HG03432 (cell line): ENCODE data around the gene MAPKAP1.
A peak's percentile ranks its signal among the peaks of the same experiment; 100 is the strongest.
"Not testable (repeated sequence)": the region's sequence is repeated elsewhere in the genome, so short reads cannot be mapped to it uniquely, and the experiment has no call there.

Experiments used
- ATAC-seq: cut with Tn5 transposase; IDR thresholded peaks from one replicate; pipeline ENCODE4 v1.9.1; 2021; ENCODE audit warnings: mild to moderate bottlenecking, moderate library complexity; ENCODE audit not compliant: unreplicated experiment

MAPKAP1 gene

DNA sequence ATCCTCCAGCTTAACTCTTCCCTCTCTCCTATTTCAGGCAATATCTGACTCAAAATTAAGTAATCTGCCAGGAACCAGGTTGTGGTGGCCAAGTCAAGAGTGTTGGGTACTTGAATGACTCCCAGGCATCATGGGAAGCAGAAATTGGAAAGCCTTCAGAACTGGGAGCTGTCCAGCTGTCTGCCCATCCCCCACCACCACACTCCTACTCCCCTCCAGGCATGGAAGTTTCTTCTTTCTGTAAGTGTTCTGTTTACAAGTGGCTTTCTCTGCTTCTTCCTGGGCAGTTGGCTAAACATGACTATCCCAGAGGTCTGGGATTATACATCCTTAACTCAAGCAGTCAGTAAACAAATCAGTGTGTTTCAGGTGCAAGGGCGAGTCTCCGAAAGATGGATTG lies 25.6 kb upstream of the MAPKAP1 start:
- ATAC-seq = no peak

DNA sequence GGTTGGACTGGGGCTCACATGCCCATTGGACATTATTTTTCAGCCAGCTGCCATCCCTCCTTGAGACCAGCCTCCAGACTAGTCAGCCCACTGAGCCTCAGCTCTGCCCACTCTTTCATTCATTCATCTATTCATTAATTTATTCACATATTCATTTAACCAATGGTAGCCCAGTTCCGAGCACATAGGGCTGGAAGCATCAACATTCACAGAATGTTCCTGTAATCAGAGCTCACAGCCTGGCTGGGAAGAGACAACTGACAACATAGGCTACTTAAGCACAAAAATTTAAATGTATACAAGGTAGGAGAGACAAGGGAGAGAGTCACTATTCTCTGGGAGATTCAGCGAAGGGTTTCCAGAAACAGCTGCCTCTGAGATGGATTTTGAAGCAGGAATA lies 23.2 kb upstream of the MAPKAP1 start:
- ATAC-seq = no peak

DNA sequence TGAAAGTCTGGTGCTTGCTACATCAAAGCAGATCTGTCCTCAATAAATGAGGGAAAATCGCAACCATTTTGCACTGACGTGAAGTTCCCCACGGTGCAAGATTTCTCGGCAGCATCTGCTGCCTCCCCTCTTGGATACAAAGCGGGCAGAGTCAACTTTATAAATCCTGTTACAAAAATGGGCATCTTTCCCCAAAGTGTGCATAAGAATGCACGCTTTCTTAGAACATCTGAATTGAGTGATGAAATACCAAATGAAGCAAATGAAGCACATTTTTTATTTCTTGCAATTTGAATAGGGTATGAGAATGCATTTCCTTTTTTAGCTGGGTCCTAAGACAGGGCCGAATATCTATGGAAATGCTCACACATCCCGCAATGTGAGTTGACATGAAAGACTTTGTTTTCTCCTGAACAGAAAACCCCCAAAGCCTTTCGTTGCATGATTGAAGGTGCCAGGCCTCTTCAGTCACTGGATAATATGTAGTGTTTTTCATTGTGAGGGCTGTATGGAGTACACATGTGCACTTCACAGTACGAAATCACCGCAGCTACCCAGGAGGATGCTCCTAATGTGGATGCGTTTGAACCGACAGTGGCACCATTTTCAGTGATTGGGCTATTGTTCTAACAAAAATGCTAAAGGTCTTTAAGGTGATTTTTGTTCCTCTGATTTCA lies 19.6 kb upstream of the MAPKAP1 start:
- ATAC-seq = no peak

DNA sequence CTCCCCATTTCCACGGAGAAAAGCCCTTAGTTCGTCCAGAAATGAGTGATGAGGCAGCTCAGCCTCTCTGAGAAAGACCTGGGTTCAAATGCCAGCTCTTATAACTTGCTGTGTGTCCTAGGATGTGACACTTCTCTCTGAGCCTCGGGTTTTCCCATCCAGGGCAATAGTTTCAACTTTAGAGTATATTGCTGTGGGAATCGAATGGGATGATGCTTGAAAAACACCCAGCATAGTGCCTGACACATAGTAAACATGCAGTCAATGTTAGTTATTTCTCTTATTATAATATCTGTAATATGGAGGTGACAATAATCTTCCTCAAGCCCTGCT lies 430 bp upstream of the MAPKAP1 start:
- ATAC-seq = peak; percentile 19

DNA sequence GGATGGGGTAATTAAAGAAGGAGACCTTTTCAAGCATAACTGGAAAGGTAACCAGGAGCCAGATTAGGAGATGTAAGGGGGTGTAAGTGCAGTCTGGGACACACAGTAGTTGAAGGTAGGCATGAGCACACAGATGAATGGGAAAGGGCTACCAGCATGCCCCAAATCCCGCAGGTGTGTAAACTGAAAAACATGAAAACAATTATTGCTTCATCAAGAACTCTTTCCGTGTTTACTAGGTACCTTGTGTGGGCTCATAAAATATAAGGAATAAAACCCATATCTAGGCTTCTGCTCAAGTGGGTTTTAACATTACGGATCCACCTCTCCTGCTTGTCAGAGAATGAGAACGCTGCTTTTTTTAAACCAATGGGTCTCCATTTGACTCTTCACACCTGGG lies 1.1 kb downstream of the MAPKAP1 start:
- no peak for ATAC-seq

DNA sequence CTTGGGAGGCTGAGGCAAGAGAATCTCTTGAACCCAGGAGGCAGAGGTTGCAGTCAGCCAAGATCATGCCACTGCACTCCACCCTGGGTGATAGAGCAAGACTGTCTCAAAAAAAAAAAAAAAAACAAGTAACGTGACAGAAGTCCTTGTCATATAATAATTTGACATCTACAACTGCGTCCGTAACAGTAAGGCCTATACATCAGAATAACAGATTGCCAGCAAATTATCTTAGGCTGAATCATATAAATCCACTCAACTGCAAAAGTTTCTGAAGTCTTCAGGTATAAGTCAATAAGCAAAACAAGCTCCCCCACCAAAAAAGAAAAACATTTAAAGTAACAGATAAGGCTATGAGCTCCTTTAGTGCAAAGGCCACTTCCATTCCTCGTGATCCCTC lies 3.3 kb downstream of the MAPKAP1 start:
- ATAC-seq = no peak

DNA sequence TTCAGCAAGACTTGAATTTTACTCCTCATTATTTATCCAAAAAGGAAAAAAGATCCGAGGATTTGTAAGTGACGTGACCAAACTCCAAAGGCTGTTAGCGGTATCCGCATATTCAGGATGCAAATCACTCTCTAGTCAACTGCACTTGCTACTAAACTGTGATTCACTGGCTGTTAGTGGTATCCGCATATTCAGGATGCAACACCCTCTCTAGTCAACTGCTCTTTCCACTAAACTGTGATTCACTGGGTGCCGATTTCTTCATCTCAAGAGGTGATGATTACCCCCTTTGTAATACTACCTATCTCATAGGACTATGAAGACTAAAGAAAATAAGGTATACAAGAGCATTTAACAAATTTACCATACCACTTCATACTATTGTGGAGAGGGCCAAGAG lies 5.7 kb downstream of the MAPKAP1 start:
- no peak for ATAC-seq

DNA sequence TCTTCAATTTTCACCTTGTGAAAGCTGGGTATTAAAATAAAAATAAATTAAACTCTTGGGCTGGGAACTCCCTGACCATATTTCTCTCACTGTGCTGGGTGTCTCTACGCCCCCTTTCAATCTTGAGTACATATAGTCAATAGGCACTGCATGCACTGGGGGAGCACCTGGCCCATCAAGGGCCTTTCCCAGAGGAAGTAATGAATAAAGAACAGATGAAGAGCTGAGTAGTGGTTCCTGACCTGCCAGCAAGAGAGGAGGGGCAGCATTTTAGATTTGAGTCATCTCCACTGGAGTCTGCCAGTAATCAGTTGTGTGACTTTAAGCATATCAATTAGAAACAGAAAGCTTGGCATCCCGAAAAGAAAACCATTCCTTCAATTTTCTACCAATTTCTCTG lies 6.2 kb downstream of the MAPKAP1 start:
- peak; percentile 92 for ATAC-seq

DNA sequence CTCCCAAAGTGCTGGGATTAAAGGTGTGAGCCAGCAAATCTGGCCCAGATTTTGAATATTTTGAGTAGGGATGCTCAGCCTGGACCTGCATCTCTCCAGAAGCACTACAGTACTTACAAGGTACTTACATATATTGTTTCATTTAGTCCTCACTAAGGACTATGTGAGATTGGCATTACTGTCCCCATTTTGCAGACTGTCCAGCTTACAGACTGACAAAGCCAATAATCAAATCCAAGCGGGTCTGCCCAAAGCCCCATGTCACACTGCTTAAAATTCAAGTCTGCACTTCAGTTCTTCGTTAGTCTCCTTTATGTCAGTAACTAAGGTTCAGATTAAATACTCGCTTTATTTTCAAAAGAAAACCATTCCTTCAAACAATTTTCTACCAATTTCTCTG lies 7.1 kb downstream of the MAPKAP1 start:
- no peak for ATAC-seq

DNA sequence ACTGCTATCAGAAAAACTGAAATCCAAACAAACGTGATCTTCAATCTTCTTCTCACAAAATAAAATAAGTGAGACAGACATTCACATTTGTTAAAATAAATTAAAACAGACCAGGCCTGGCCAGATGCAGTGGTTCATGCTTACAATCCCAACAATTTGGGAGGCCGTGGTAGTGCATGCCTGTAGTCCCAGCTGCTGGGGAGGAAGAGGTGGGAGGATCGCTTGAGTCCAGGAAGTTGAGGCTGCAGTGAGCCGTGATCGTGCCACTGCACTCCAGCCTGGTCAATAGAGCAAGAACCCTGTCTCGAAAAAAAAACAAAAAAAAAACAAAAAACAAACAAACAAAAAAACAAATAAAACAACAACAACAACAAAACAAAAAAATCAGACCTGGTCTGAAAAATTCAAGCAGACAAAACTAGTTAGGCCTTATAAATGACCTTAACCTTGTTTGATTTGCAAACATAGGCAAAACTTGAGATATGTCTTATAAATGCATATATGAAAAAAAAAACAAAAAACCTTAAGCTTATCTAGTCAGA lies 10.8 kb downstream of the MAPKAP1 start:
- no peak for ATAC-seq

DNA sequence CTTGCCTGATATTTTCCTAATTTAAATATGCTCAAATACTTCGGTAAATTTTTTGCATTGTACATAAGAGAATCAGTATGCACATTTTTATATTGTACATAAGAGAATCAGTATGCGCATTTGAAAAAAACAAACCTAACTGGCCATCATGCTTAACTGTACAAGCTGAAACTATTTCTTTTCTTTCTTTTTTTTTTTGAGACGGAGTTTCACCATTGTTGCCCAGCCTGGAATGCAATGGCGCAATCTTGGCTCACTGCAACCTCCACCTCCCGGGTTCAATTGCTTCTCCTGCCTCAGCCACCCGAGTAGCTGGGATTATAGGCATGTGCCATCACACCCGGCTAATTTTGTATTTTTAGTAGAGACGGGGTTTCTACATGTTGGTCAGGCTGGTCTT lies 11.5 kb downstream of the MAPKAP1 start:
- ATAC-seq = not testable (repeated sequence)

DNA sequence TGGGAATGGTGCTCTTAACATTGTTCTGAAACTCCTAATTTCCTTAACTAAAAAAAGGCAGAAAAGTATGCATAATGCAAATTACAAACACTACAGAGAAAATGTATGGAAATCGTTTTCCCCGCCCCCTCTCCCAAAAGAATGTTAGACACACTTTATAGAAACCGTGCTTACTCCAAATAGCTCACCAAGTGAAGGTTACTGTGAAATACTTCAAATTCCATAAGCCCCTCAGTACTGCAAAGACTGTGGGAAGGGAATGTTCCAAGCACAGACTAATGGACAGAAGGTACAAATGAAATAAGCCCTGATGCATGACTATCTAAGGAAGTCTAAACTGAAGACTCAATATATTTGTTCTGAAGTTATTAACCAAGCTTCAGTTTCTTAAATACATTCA lies 12.5 kb downstream of the MAPKAP1 start:
- ATAC-seq = no peak

DNA sequence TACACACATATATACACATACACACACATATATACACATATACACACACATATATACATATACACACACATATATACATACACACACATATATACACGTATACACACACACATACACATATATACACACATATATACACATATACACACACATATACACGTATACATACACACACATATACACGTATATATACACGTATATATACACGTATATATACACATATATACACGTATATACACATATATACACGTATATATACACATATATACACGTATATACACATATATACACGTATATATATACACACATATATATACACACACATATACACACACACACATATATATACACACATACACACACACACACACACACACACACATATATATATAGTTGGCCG lies 13.5 kb downstream of the MAPKAP1 start:
- not testable (repeated sequence) for ATAC-seq

DNA sequence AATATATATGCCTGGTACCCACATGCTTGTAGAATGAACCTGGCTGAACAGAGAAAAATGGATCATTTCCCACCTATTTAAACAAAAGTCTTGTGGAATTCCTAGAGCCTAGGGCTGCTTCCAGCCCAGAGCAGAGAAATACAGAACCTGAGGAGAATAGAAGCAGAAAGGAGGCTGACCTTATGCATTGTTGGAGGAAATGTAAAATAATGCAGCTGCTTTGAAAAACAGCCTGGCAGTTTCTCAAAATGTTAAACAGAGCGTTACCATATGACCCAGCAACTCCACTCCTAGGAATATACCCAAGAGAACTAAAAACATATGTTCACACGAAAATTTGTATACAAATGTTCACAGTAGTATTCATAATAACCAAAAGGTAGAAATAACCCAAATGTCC lies 15.1 kb downstream of the MAPKAP1 start:
- no peak for ATAC-seq

DNA sequence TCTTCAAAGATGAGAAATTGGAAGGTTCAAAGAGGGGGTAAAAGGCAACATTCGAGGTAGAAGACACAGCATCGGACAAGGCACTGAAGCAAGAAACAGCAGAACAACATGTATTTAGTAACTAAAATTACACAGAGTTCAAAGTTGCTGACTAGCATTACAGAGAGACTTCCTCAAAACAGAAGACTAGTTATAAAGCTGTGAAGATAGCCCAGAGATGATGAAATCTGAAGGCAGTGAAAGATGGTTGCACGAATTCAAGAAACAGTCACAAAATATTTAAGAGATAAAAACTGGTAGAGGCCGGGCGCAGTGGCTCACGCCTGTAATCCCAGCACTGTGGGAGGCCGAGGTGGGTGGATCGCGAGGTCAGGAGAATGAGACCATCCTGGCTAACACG lies 16.3 kb downstream of the MAPKAP1 start:
- ATAC-seq = no peak

DNA sequence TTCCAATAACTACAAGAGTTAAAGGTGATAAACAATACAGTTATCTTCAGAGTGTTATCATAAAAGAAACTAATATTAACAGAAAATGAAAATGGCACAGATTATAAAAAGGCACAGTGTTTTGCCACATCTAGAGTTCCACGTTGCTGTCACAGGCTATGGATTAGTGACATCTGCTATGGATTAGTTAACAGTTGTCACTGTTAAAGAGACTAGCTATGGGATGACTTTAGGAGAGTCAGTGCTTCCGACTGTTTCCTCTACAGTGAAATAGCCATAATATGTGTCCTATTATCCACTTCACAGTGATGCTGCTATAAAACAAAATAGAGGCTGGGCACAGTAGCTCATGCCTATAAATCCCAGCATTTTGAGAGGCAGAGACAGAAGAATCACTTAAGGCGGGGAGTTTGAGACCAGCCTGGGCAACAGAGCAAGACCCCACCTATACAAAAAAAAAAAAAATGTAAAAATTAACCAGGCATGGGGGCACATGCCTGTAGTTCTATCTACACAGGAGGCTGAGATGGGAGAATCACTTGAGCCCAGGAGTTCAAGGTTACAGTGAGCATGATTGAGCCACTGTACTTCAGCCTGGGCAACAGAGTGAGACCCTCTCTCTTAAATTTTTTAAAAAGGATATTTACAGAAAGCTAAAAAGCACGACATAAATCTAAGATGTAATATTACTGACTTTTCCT lies 19.7 kb downstream of the MAPKAP1 start:
- no peak for ATAC-seq

DNA sequence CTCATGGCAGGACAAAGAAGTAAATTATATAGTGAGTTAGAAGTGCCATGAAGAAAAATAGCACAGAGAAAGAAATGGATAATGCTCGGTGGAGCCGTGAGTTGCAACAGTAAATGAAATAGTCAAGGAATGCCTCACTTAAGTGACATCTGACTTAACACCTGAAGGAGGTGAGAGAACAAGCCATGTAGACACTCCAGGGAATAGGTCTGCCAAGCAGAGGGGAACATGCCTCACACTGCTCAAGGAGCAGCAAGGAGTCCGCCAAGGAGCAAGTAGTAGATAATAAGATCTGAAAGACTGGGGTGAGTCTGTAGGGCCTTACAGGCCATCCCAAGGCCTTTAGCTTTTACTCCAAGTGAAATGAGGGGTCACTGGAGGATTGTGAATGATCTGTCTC lies 21.8 kb downstream of the MAPKAP1 start:
- ATAC-seq = no peak

DNA sequence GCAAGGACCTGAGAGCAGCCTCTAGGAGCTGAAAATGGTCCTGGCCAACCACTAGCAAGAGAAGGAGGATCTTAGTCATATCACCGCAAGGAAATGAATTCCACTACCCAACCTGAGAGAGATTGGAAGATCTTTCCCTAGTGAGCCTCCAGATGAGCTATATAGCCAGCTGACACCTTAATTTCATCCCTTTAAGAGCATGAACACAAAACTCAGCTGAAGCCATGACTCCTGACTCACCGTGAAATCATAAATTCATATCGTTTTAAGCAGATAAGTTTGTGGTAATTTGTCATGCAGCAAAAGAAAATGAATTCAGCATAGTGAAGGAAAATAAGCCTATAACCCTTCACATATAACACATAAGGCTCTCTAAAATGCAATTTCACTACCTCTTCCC lies 23.5 kb downstream of the MAPKAP1 start:
- no peak for ATAC-seq

DNA sequence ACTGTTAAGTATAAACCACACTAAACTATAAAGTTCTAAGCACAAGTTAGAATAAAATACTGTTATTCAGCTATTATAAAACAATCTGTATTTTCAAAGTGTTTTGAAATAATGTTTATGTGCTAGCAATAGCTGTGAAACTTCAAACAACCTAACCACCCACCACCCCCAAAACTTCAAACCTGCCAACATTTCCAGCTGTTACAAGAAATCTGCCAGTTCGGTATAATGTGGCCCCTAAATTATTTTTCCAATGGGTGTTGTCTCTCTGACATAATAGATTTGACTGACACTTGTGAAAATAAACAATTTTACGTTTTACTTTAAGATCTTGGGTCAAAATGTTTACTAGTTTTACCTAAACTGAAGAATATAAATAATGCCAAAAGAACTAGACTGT lies 24.7 kb downstream of the MAPKAP1 start:
- no peak for ATAC-seq

DNA sequence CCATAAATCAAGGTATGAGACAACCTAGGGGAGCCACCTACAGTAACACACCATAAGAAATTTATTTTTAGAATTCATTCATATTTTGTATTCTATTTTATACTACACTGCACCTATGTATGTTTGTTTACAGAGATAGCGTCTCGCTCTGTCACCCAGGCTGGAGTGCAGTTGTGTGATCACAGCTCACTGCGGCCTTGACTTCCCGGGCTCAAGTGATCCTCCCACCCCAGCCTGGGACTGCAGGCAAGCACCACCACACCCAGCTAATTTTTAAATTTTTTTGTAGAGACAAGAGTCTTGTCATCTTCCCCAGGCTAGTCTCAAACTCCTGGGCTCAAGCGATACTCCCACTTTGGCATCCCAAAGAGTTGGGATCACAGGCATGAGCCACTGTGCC lies 25.4 kb downstream of the MAPKAP1 start:
- no peak for ATAC-seq

DNA sequence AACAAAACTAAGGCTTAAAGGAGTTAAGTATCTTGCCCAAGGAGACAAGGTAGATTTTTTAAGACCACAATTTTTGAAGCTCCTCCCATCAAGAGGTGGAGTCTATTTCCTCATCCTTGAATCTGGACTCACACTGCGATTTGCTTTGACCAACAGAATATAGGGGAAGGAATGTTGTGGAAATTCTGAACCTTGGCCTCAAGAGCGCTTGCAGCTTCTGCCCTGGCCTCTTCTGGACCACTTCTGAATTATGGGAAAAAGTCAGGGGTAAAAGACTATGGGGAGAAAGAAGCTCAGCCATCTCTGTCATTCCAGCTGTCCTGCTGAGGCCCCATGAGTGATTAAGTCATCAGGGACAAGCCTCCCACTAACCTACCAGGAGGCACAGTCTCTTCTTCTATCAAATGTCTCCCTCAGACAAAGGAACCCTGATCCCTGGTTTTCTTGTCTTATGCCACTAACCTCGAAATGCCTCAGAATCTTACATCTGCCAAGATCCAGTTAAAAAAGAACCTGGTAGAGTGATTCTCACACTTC lies 25.9 kb downstream of the MAPKAP1 start:
- ATAC-seq = no peak

DNA sequence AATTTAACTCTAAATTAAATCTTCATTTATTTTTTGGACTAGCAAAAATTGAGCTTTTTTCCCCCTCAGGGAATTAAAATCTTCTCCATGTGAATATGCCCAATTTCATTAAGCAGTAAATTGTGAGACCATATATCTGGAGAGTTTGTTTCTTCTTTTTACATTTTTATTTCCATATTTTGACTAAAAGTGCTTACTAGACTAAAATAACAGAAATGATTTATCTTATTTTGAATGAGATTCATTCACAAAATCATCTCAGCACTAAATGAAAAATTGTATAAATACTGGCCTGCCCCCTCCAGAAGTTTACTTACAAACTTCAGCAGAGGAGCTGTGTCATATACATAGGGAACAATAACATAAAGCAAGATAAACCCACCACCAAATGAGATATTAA lies 26.6 kb downstream of the MAPKAP1 start:
- ATAC-seq = no peak
